ENCODE results near the gene LMLN.

The LMLN gene

GRCh38 chr3:197959500-197959890 lies 522 bp upstream of the LMLN start:
- Histone ChIP-seq H3F3A (ENCODE audit: control insufficient read depth, insufficient read depth) (peaks cover 44% of the 10 kb centered on the region), H3K4me3 (ENCODE audit: low read length) (peak overlapping the region; percentile 88)

GRCh38 chr3:197960694-197961581 lies 921 bp downstream of the LMLN start:
- no peaks in the 10 kb centered on the region for H3K9me2 ChIP-seq (replicated peaks; ENCODE audit: control insufficient read depth, low read length)
- H3K4me3 ChIP-seq (ENCODE audit: low read length) = peak overlapping the region; percentile 88
- H3K27ac ChIP-seq (ENCODE audit: low read depth, low read length) = no peak overlapping the region
- TF ChIP-seq CTCF (IDR thresholded peaks at IDR 0.05; ENCODE audit: low read depth, low read length, poor library complexity, severe bottlenecking) (no peak), EZH2phosphoT487 (IDR thresholded peaks at IDR 0.05; ENCODE audit: borderline replicate concordance, low read length) (no peak)
- peaks cover 36% of the 10 kb centered on the region for H3K4me1 ChIP-seq (ENCODE audit: control insufficient read depth, low read length)
- H3K79me2 ChIP-seq (ENCODE audit: control insufficient read depth, low read length) = peaks cover 10% of the 10 kb centered on the region
- peak overlapping the region; percentile 77 for H3K4me2 ChIP-seq (ENCODE audit: low read length)
- H3F3A ChIP-seq (ENCODE audit: control insufficient read depth, insufficient read depth) = peaks cover 29% of the 10 kb centered on the region
- H4K20me1 ChIP-seq (ENCODE audit: control insufficient read depth, insufficient read depth, low read depth, low read length) = no peaks in the 10 kb centered on the region
- H3K9me3 ChIP-seq (ENCODE audit: control insufficient read depth, insufficient read depth, low read length) = no peaks in the 10 kb centered on the region
- H3K36me3 ChIP-seq (ENCODE audit: control insufficient read depth, low read length) = peaks cover 23% of the 10 kb centered on the region
- no peaks in the 10 kb centered on the region for H3K27me3 ChIP-seq (ENCODE audit: control insufficient read depth, low read length)

More at GRCh38 chr3:197959500-197959890, 522 bp upstream of the LMLN start:
- no peaks in the 10 kb centered on the region for H3K9me3 ChIP-seq (ENCODE audit: control insufficient read depth, insufficient read depth, low read length)
- H4K20me1 ChIP-seq (ENCODE audit: control insufficient read depth, insufficient read depth, low read depth, low read length) = no peaks in the 10 kb centered on the region
- peak overlapping the region; percentile 77 for H3K4me2 ChIP-seq (ENCODE audit: low read length)
- no peaks in the 10 kb centered on the region for H3K27me3 ChIP-seq (ENCODE audit: control insufficient read depth, low read length)
- no peaks in the 10 kb centered on the region for H3K9me2 ChIP-seq (replicated peaks; ENCODE audit: control insufficient read depth, low read length)
- peaks cover 14% of the 10 kb centered on the region for H3K79me2 ChIP-seq (ENCODE audit: control insufficient read depth, low read length)
- H3K27ac ChIP-seq (ENCODE audit: low read depth, low read length) = peak overlapping the region; percentile 19
- H3K36me3 ChIP-seq (ENCODE audit: control insufficient read depth, low read length) = peaks cover 37% of the 10 kb centered on the region
- TF ChIP-seq CTCF (IDR thresholded peaks at IDR 0.05; ENCODE audit: low read depth, low read length, poor library complexity, severe bottlenecking) (no peak), EZH2phosphoT487 (IDR thresholded peaks at IDR 0.05; ENCODE audit: borderline replicate concordance, low read length) (no peak)
- H3K4me1 ChIP-seq (ENCODE audit: control insufficient read depth, low read length) = peaks cover 36% of the 10 kb centered on the region

DNA sequence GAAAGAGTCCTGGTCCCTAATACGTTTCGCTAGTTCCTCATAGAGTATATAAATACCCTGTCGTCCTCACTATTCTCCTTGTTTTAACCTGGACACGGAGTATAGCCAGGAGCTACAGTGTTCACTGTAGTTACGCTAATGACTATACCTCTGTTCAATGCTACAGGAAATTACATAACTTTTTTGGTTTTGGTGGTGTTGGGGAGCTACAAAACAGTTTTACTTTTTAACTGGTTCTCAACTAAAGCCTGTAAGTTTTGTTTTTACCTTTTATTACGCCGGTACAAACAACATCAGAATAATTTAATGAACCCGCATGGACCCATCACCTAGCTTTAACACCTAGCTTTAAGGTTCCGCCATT lies 1.5 kb downstream of the LMLN start:
- Histone ChIP-seq H3K4me1 (ENCODE audit: control insufficient read depth, low read length) (peaks cover 36% of the 10 kb centered on the region), H3K27me3 (ENCODE audit: control insufficient read depth, low read length) (no peaks in the 10 kb centered on the region), H3K4me3 (ENCODE audit: low read length) (peak overlapping the region; percentile 88), H3K4me2 (ENCODE audit: low read length) (peak overlapping the region; percentile 77), H3K79me2 (ENCODE audit: control insufficient read depth, low read length) (peaks cover 10% of the 10 kb centered on the region), H3K36me3 (ENCODE audit: control insufficient read depth, low read length) (peaks cover 17% of the 10 kb centered on the region), H3K9me2 (replicated peaks; ENCODE audit: control insufficient read depth, low read length) (no peaks in the 10 kb centered on the region), H3F3A (ENCODE audit: control insufficient read depth, insufficient read depth) (peaks cover 23% of the 10 kb centered on the region), H3K27ac (ENCODE audit: low read depth, low read length) (no peak overlapping the region), H3K9me3 (ENCODE audit: control insufficient read depth, insufficient read depth, low read length) (no peaks in the 10 kb centered on the region), H4K20me1 (ENCODE audit: control insufficient read depth, insufficient read depth, low read depth, low read length) (no peaks in the 10 kb centered on the region)
- no peak for TF ChIP-seq EZH2phosphoT487 (IDR thresholded peaks at IDR 0.05; ENCODE audit: borderline replicate concordance, low read length)
- no peak for TF ChIP-seq CTCF (IDR thresholded peaks at IDR 0.05; ENCODE audit: low read depth, low read length, poor library complexity, severe bottlenecking)

All from DOHH2 (cell line).